Peyer's patch (tissue), 4 donors: Measurements from ENCODE around the gene RPS18.

ENCODE experiments used
- CTCF ChIP-seq, 6 experiments: fragments of 450-650 bp in 4 of 6; fragments of 200-600 bp in 2 of 6; sonication (generic) in 1 of 6; IDR thresholded peaks; one replicate each; pipeline ENCODE4 v1.5.1; 2017 to 2019; ENCODE audit warnings: antibody characterized with exemption in 6 of 6, mild to moderate bottlenecking in 3 of 6, moderate library complexity in 1 of 6
- POLR2A ChIP-seq, 2 donors: fragments of 450-650 bp; IDR thresholded peaks; one replicate each; pipeline ENCODE4 v1.5.1; 2017; ENCODE audit warnings: antibody characterized with exemption in 2 of 2, mild to moderate bottlenecking in 2 of 2, moderate library complexity in 2 of 2

- TF ChIP-seq CTCF (IDR thresholded peaks at IDR 0.05) (no peak), POLR2A (IDR thresholded peaks at IDR 0.05) (no peak)
These were observed 2.3 kb downstream of the RPS18 start for GRCh38 chr6:33273924-33274902.
